Omental fat pad (tissue), 4 donors: ENCODE results near the gene LRRC8C. TPM values are rescaled to one million over a fixed set of nuclear protein-coding genes. Genes with fewer than 3 reads are reported as not detected.

Experiments
- ATAC-seq: fragments of 150-250 bp; one replicate; pipeline ENCODE4 v1.9.1; 2016; ENCODE audit warnings: mild to moderate bottlenecking, moderate library complexity; ENCODE audit not compliant: low FRiP score
- DNase-seq: peaks from one replicate; pipeline ENCODE4 v3.0.0-alpha.2; 2019; ENCODE audit warnings: low spot score
- CTCF ChIP-seq, 3 donors: fragments of 450-650 bp; IDR thresholded peaks; one replicate each; pipeline ENCODE4 v1.5.1; 2016 to 2017; ENCODE audit warnings: antibody characterized with exemption in 3 of 3, mild to moderate bottlenecking in 3 of 3, moderate library complexity in 2 of 3
- total RNA-seq, 4 donors: library from RNA; depleted of rRNA; stranded (reverse); fragments of >200 nt; gene quantifications; one replicate each; pipeline ENCODE4 v1.1.0, GENCODE V29; 2016

The LRRC8C gene
- total RNA-seq, 4 donors from 2014 or later, result 10.9 to 39.4 (median 19.3) TPM

GRCh38 chr1:89615676-89616598, 17.0 kb upstream of the LRRC8C start:
- DNase-seq (no peak), ATAC-seq (no peak)
- TF ChIP-seq CTCF (IDR thresholded peaks at IDR 0.05), result no peak

- ATAC-seq, result no peak
- TF ChIP-seq CTCF (IDR thresholded peaks at IDR 0.05), result no peak
- DNase-seq, result no peak
Measured at GRCh38 chr1:89616844-89617627, 15.9 kb upstream of the LRRC8C start.

DNA sequence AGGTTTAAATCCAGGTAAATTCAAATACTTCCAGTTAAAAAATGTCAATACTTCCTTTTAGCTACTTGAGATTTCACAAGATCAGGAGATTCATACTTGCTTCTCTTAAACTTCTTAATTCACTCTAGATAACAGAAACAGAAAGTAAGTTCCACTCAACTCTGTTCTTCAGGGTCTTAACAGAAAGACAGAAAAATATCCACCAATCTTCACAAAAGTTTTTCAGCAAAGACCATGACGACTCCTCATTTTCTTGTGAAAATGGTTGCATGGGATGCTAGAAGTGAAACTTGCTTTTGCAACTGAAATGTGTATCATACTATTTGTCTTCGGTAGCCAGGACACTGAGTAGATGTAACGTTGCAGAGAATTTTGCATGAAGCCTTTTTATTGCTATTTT, 12.3 kb upstream of the LRRC8C start:
- ATAC-seq, result no peak
- DNase-seq, result no peak
- TF ChIP-seq CTCF (IDR thresholded peaks at IDR 0.05), result no peak

DNA sequence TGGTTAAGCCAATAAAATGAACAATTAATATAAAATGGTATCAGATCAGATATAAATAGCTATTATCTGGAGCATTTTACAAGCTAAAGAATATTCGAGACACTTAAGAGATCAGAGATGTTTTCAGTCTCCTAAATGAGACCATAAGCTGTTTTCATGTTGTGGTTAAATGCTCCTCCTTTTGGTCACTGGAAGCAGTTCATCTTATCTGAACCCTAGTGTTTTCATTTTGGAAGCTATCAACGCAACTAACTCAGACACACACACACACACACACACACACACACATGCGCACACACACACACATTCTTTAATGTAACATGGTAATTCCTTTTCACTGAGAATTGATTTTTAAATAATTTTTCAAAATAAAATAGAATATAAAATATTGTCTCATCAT, 10.0 kb upstream of the LRRC8C start:
- no peak for TF ChIP-seq CTCF (IDR thresholded peaks at IDR 0.05)
- ATAC-seq (no peak), DNase-seq (no peak)

- TF ChIP-seq CTCF (IDR thresholded peaks at IDR 0.05), result no peak
- no peak for ATAC-seq
- DNase-seq, result no peak
Measured at GRCh38 chr1:89624314-89624713, 8.6 kb upstream of the LRRC8C start.

GRCh38 chr1:89624715-89625323, 8.1 kb upstream of the LRRC8C start:
- ATAC-seq (no peak), DNase-seq (no peak)
- TF ChIP-seq CTCF (IDR thresholded peaks at IDR 0.05), result no peak
